GM18858 (cell line): ENCODE results near the gene OLAH.

Source experiments
- ATAC-seq: cut with Tn5 transposase; IDR thresholded peaks from one replicate; pipeline ENCODE4 v1.9.1; 2021; ENCODE audit not compliant: unreplicated experiment

Gene OLAH

DNA sequence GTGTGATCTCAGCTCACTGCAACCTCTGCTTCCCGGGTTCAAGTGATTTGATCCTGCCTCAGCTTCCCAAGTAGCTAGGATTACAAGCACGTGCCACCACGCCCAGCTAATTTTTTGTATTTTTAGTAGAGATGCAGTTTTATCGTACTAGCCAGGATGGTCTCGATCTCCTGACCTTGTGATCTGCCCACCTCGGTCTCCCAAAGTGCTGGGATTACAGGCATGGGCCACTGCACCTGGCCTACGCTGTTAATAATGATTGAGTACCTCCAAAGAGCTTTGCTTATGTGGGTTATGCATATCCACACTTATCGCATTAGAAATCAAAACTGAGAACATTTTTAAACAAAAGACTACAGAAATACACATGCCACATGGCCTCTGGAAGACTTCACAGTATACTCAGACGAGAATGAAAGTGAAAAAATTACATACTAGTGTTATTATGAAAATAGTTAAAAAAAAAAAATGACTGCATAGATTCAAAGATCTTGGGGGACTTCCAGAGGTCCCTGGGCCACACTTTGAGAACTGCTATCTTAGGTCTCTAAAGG, 78.8 kb downstream of the OLAH start:
- peak; percentile 87 for ATAC-seq
